Endothelial cell (in vitro differentiated cells): ENCODE data around the gene PSME1. TPM values are rescaled to one million over a fixed set of nuclear protein-coding genes. Genes with fewer than 3 reads are reported as not detected.

Source experiments
- DNase-seq: peaks from one replicate; pipeline ENCODE4 v3.0.0; 2021; ENCODE audit warnings: low spot score
- H3K27ac Mint-ChIP-seq: one replicate; pipeline ENCODE4 v1.8.0; 2021; ENCODE audit warnings: mixed read lengths, inconsistent platforms; ENCODE audit not compliant: unreplicated experiment
- H3K27me3 Mint-ChIP-seq: one replicate; pipeline ENCODE4 v1.8.0; 2021; ENCODE audit warnings: mild to moderate bottlenecking, moderate library complexity, mixed read lengths, inconsistent platforms; ENCODE audit not compliant: unreplicated experiment
- H3K36me3 Mint-ChIP-seq: one replicate; pipeline ENCODE4 v1.8.0; 2021; ENCODE audit warnings: mild to moderate bottlenecking, low read depth, mixed read lengths, inconsistent platforms; ENCODE audit not compliant: unreplicated experiment
- H3K4me1 Mint-ChIP-seq: one replicate; pipeline ENCODE4 v1.8.0; 2021; ENCODE audit warnings: mild to moderate bottlenecking, mixed read lengths, inconsistent platforms; ENCODE audit not compliant: unreplicated experiment
- H3K4me3 Mint-ChIP-seq: one replicate; pipeline ENCODE4 v1.8.0; 2021; ENCODE audit warnings: mild to moderate bottlenecking, mixed read lengths, inconsistent platforms; ENCODE audit not compliant: unreplicated experiment
- H3K9me3 Mint-ChIP-seq: one replicate; pipeline ENCODE4 v1.8.0; 2021; ENCODE audit warnings: mixed read lengths, inconsistent platforms; ENCODE audit not compliant: unreplicated experiment
- CTCF ChIP-seq: fragments of 200-600 bp; sonication (generic); IDR thresholded peaks from one replicate; pipeline ENCODE4 v1.5.0; 2021; ENCODE audit warnings: antibody characterized with exemption; ENCODE audit not compliant: unreplicated experiment
- total RNA-seq: library from RNA; stranded (reverse); fragmentation: NEBNext Ultra II Directional; extraction: Animal tissue kit (Norgen Biotek cat#: 25700); gene quantifications from one replicate; pipeline ENCODE4 v1.2.1, GENCODE V29; 2021; ENCODE audit not compliant: unreplicated experiment

The PSME1 gene
- total RNA-seq, 1 donor from 2014 or later = 43.6 TPM

- H3K4me1 Mint-ChIP-seq = peaks cover 27% of the 10 kb centered on the region
- peaks cover 29% of the 10 kb centered on the region for H3K36me3 Mint-ChIP-seq
- no peak overlapping the region for H3K27ac Mint-ChIP-seq
- TF ChIP-seq CTCF = no peak
- peaks cover 15% of the 10 kb centered on the region for H3K27me3 Mint-ChIP-seq
- peak overlapping the region; percentile 94 for H3K4me3 Mint-ChIP-seq
- H3K9me3 Mint-ChIP-seq = no peaks in the 10 kb centered on the region
- DNase-seq = no peak
Observed at GRCh38 chr14:24149302-24149969, 13.4 kb downstream of the PSME1 start.

GRCh38 chr14:24150061-24150460 is 14.1 kb downstream of the PSME1 start:
- no peak overlapping the region for H3K27ac Mint-ChIP-seq
- DNase-seq = no peak
- peaks cover 18% of the 10 kb centered on the region for H3K27me3 Mint-ChIP-seq
- no peak overlapping the region for H3K4me3 Mint-ChIP-seq
- no peaks in the 10 kb centered on the region for H3K9me3 Mint-ChIP-seq
- H3K36me3 Mint-ChIP-seq = peaks cover 33% of the 10 kb centered on the region
- peaks cover 33% of the 10 kb centered on the region for H3K4me1 Mint-ChIP-seq
- no peak for TF ChIP-seq CTCF

GRCh38 chr14:24150567-24150966 is 14.6 kb downstream of the PSME1 start:
- DNase-seq = no peak
- Mint-ChIP-seq H3K36me3 (peaks cover 35% of the 10 kb centered on the region), H3K4me3 (peak overlapping the region; percentile 23), H3K27ac (no peak overlapping the region), H3K9me3 (no peaks in the 10 kb centered on the region), H3K27me3 (peaks cover 18% of the 10 kb centered on the region), H3K4me1 (peaks cover 36% of the 10 kb centered on the region)
- TF ChIP-seq CTCF = no peak

- H3K27ac Mint-ChIP-seq = no peak overlapping the region
- H3K4me1 Mint-ChIP-seq = peaks cover 36% of the 10 kb centered on the region
- H3K4me3 Mint-ChIP-seq = peak overlapping the region; percentile 37
Observed at GRCh38 chr14:24150993-24151392, 15.0 kb downstream of the PSME1 start.

More at GRCh38 chr14:24150993-24151392, 15.0 kb downstream of the PSME1 start:
- TF ChIP-seq CTCF = no peak
- Mint-ChIP-seq H3K9me3 (no peaks in the 10 kb centered on the region), H3K36me3 (peaks cover 36% of the 10 kb centered on the region), H3K27me3 (peaks cover 14% of the 10 kb centered on the region)
- no peak for DNase-seq
